Thoracic aorta (tissue), 2 donors: ENCODE results near the gene TRHDE. TPM values are rescaled to one million over a fixed set of nuclear protein-coding genes. Genes with fewer than 3 reads are reported as not detected.

ENCODE experiments used
- ATAC-seq: fragments of 150-250 bp; one replicate; pipeline ENCODE4 v1.8.0; 2017; ENCODE audit warnings: low read depth; ENCODE audit not compliant: insufficient number of reproducible peaks, low FRiP score
- DNase-seq: peaks from one replicate; pipeline ENCODE4 v3.0.0-alpha.2; 2020; ENCODE audit warnings: low spot score
- H3K27ac ChIP-seq, 2 donors: fragments of 200-600 bp; sonication (generic); 1 replicate in 1 of 2; 2 replicates in 1 of 2; pipeline ENCODE4 v1.5.1; 2016; ENCODE audit warnings: mild to moderate bottlenecking in 2 of 2, moderate library complexity in 2 of 2
- H3K27me3 ChIP-seq: fragments of 200-600 bp; sonication (generic); replicated peaks from 2 replicates; pipeline ENCODE4 v1.6.0; 2016; ENCODE audit warnings: mild to moderate bottlenecking; ENCODE audit not compliant: insufficient read depth
- H3K36me3 ChIP-seq: fragments of 200-600 bp; sonication (generic); one replicate; pipeline ENCODE4 v1.5.1; 2016
- H3K4me1 ChIP-seq, 2 donors: fragments of 200-600 bp; sonication (generic); 1 replicate in 1 of 2; 2 replicates in 1 of 2; pipeline versions ENCODE4 v1.5.1 to v1.6.0; 2016; ENCODE audit warnings: low read depth in 2 of 2, mild to moderate bottlenecking in 1 of 2; ENCODE audit not compliant: control insufficient read depth in 1 of 2
- H3K4me3 ChIP-seq: fragments of 200-600 bp; sonication (generic); 2 replicates; pipeline ENCODE4 v1.5.1; 2016; ENCODE audit warnings: mild to moderate bottlenecking
- H3K9me3 ChIP-seq: fragments of 200-600 bp; sonication (generic); 2 replicates; pipeline ENCODE4 v1.5.1; 2016
- CTCF ChIP-seq: fragments of 200-600 bp; sonication (generic); IDR thresholded peaks from one replicate; pipeline ENCODE4 v1.5.1; 2019; ENCODE audit warnings: antibody characterized with exemption
- total RNA-seq, 2 donors: library from RNA; depleted of rRNA; stranded (reverse); fragments of >200 nt; gene quantifications; one replicate each; pipeline versions ENCODE4 v1.1.0 to v1.2.3, GENCODE V29; 2016

TRHDE gene
- total RNA-seq, 2 donors from 2014 or later = 3.5 to 3.7 TPM

GRCh38 chr12:72716221-72716620 lies 444.1 kb downstream of the TRHDE start:
- Histone ChIP-seq H3K27ac (no peak overlapping the region), H3K4me1 (no peaks in the 10 kb centered on the region), H3K36me3 (no peaks in the 10 kb centered on the region), H3K9me3 (no peaks in the 10 kb centered on the region), H3K4me3 (no peak overlapping the region), H3K27me3 (no peaks in the 10 kb centered on the region)
- DNase-seq = no peak
- ATAC-seq = no peak
- TF ChIP-seq CTCF = no peak

- Histone ChIP-seq H3K27ac (no peak overlapping the region), H3K4me1 (no peaks in the 10 kb centered on the region), H3K36me3 (no peaks in the 10 kb centered on the region), H3K4me3 (no peak overlapping the region), H3K9me3 (no peaks in the 10 kb centered on the region), H3K27me3 (no peaks in the 10 kb centered on the region)
- ATAC-seq (no peak), DNase-seq (no peak)
- no peak for TF ChIP-seq CTCF
Observed at GRCh38 chr12:72717036-72717435, 444.9 kb downstream of the TRHDE start.
